AG09309 (cell line): ENCODE measurements around the gene RHOA.
A peak's percentile ranks its signal among the peaks of the same experiment; 100 is the strongest.

Source experiments
- DNase-seq: peaks from one replicate; pipeline ENCODE4 v3.0.0-alpha.2; 2010; ENCODE audit warnings: low read depth
- H3K4me3 ChIP-seq: 2 replicates; pipeline ENCODE4 v1.5.1; 2011; ENCODE audit warnings: mild to moderate bottlenecking, low read depth, low read length, moderate library complexity; ENCODE audit not compliant: control insufficient read depth
- CTCF ChIP-seq: IDR thresholded peaks from 2 replicates; pipeline ENCODE4 v1.5.1; 2011; ENCODE audit warnings: mild to moderate bottlenecking, low read depth, low read length, inconsistent platforms; ENCODE audit not compliant: insufficient read depth, control insufficient read depth; ENCODE audit errors: missing control alignments

RHOA gene

GRCh38 chr3:49411968-49412631, at the start of gene RHOA, which contains the start of gene TCTA:
RHOA (minus strand) TSS chr3:49411976; CDS start chr3:49375589, 36,387 bp downstream.
TCTA (plus strand) TSS chr3:49412423; CDS start chr3:49412427, 4 bp downstream.
- no peak for TF ChIP-seq CTCF
- peak within 1 kb of the TSS; percentile 80 for H3K4me3 ChIP-seq
- peak; percentile 100 for DNase-seq

GRCh38 chr3:49460956-49461355, 49.2 kb upstream of the RHOA start:
- no peak for DNase-seq
- no peak overlapping the region for H3K4me3 ChIP-seq

GRCh38 chr3:49460188-49460890, 48.6 kb upstream of the RHOA start:
- H3K4me3 ChIP-seq = no peak overlapping the region
- DNase-seq = no peak
- TF ChIP-seq CTCF = no peak

More at GRCh38 chr3:49460956-49461355, 49.2 kb upstream of the RHOA start:
- TF ChIP-seq CTCF = no peak

- H3K4me3 ChIP-seq = no peak overlapping the region
- no peak for DNase-seq
- no peak for TF ChIP-seq CTCF
Measured at GRCh38 chr3:49456466-49456865, 44.7 kb upstream of the RHOA start.

GRCh38 chr3:49454898-49455681, 43.3 kb upstream of the RHOA start:
- TF ChIP-seq CTCF = no peak
- H3K4me3 ChIP-seq = no peak overlapping the region
- DNase-seq = no peak

GRCh38 chr3:49454458-49454857, 42.7 kb upstream of the RHOA start:
- DNase-seq = no peak
- no peak overlapping the region for H3K4me3 ChIP-seq
- no peak for TF ChIP-seq CTCF
